Upper lobe of left lung (tissue), 4 donors: ENCODE results near the gene KCNJ1.

ENCODE experiments used
- EP300 ChIP-seq, 4 donors: sonication (generic); formaldehyde crosslinking; IDR thresholded peaks; one replicate each; pipeline ENCODE4 v1.5.1; 2017; ENCODE audit warnings: antibody characterized with exemption in 4 of 4, control low read depth in 2 of 4
- POLR2A ChIP-seq, 4 donors: fragments of 450-650 bp; IDR thresholded peaks; one replicate each; pipeline ENCODE4 v1.5.1; 2016 to 2017; ENCODE audit warnings: antibody characterized with exemption in 4 of 4, mild to moderate bottlenecking in 2 of 4
- POLR2AphosphoS5 ChIP-seq, 2 donors: sonication (generic); formaldehyde crosslinking; IDR thresholded peaks; one replicate each; pipeline ENCODE4 v1.5.1; 2017; ENCODE audit warnings: antibody characterized with exemption in 2 of 2
- TF ChIP-seq, protein P1 (sequence below), 6 experiments: fragments of 450-650 bp in 4 of 6; fragments of 200-600 bp in 2 of 6; sonication (generic) in 2 of 6; IDR thresholded peaks; one replicate each; pipeline ENCODE4 v1.5.1; 2016 to 2019; ENCODE audit warnings: antibody characterized with exemption in 6 of 6

DNA sequence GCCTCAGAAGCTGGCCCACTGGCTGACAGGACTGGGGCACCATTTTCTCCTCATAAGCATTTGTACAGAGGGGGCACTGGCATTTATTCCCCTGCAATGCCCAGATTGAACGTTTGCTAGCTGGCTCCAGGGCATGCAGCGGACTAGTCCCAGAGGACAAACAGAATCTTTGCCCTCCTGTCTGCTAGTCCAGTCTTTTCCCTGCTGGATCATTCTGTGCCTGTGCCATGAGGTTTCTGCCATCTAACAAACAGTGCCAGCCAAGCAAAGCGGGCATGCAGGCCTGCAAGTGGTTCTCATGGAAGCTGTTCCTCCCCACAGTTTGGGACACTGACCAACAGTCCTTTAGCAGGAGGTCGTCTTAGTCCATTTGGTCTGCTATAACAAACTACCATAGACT lies 53.4 kb downstream of the KCNJ1 start:
- TF ChIP-seq, protein P1, sequence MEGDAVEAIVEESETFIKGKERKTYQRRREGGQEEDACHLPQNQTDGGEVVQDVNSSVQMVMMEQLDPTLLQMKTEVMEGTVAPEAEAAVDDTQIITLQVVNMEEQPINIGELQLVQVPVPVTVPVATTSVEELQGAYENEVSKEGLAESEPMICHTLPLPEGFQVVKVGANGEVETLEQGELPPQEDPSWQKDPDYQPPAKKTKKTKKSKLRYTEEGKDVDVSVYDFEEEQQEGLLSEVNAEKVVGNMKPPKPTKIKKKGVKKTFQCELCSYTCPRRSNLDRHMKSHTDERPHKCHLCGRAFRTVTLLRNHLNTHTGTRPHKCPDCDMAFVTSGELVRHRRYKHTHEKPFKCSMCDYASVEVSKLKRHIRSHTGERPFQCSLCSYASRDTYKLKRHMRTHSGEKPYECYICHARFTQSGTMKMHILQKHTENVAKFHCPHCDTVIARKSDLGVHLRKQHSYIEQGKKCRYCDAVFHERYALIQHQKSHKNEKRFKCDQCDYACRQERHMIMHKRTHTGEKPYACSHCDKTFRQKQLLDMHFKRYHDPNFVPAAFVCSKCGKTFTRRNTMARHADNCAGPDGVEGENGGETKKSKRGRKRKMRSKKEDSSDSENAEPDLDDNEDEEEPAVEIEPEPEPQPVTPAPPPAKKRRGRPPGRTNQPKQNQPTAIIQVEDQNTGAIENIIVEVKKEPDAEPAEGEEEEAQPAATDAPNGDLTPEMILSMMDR (IDR thresholded peaks at IDR 0.05): no peak
- no peak for TF ChIP-seq EP300 (IDR thresholded peaks at IDR 0.05)
- TF ChIP-seq POLR2A (IDR thresholded peaks at IDR 0.05): no peak
- TF ChIP-seq POLR2AphosphoS5 (IDR thresholded peaks at IDR 0.05): no peak
